Heart left ventricle (tissue), 13 donors: ENCODE measurements around the gene LRP1.
A peak's percentile ranks its signal among the peaks of the same experiment; 100 is the strongest.

Experiments
- CTCF ChIP-seq, 12 donors: fragments of 200-600 bp; sonication (generic) in 4 of 12; IDR thresholded peaks; one replicate each; pipeline versions ENCODE4 v1.5.0 to v1.8.0; 2018 to 2022; ENCODE audit warnings: antibody characterized with exemption in 12 of 12, mild to moderate bottlenecking in 5 of 12
- POLR2A ChIP-seq, 2 donors: fragments of 450-650 bp; IDR thresholded peaks; one replicate each; pipeline ENCODE4 v1.6.1; 2017; ENCODE audit warnings: antibody characterized with exemption in 2 of 2, mild to moderate bottlenecking in 2 of 2, moderate library complexity in 2 of 2
- donor health status: ischemic (EF 13 %, LVEDD 7.1; RV severe dilation, severe dysfunction).
- donor health status: DM: no; HTN: yes; CAD: no.
- donor health status: DM: no; HTN: no; CAD: no.
- donor health status: ischemic (EF 25% LVEDD 6.9; RV normal size, moderate dysfunction).
- donor health status: ischemic (EF 25% LVEDD 5.7; RV mildly dilated, moderate dysfunction).
- donor health status: ischemic (EF 35%, LVEDD 5.7; RV mildly dilated, moderate dysfunction).
- donor health status: nonischemic (EF 11% LVEDD 7.7; RV severe dilation, severe dysfunction).
- donor health status: DM: yes; HTN: yes; CAD: no.
- donor health status: PGD.
- donor health status: ischemic (EF 29% LVEDD 5.4; RV normal size, mild dysfunction).
- donor health status: nonischemic (EF 23%, LVEDD 6.1; RV moderate dilation, normal function).

GRCh38 chr12:57213058-57213715 lies 84.9 kb downstream of the LRP1 start:
- peak; percentile 88 to 97 (median 94) for TF ChIP-seq CTCF (IDR thresholded peaks at IDR 0.05)
- no peak for TF ChIP-seq POLR2A (IDR thresholded peaks at IDR 0.05)
